GM15510 (cell line): ENCODE results near the gene SLC12A7.

ENCODE experiments used
- POLR2A ChIP-seq: IDR thresholded peaks from 3 replicates; pipeline ENCODE4 v1.6.1; 2011; ENCODE audit warnings: borderline replicate concordance; ENCODE audit not compliant: insufficient read length; ENCODE audit errors: extremely low read depth

Gene SLC12A7

DNA sequence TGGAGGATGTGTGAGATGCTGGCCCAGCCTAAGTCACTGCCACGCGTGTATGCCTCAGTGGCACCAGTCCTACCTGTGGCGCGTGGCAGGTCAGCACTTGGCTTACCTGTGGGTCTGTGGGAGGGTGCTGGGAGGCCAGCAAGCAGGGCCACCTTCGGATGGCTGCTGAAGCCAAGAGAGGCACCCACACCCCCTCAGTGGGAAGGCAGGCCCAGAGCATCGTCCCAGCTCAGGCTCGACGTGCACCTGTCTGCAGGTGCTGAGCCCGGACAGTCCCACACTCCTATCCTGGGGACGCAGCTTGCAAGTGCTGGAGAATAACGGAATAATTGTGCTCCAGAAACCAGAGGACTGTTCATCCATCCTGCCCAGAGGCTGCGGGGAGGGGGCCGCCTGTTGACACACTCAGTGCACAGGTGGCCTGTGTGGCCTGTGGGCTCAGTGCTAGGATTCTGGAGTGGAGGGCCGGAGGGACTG, 79.3 kb downstream of the SLC12A7 start:
- no peak for TF ChIP-seq POLR2A

DNA sequence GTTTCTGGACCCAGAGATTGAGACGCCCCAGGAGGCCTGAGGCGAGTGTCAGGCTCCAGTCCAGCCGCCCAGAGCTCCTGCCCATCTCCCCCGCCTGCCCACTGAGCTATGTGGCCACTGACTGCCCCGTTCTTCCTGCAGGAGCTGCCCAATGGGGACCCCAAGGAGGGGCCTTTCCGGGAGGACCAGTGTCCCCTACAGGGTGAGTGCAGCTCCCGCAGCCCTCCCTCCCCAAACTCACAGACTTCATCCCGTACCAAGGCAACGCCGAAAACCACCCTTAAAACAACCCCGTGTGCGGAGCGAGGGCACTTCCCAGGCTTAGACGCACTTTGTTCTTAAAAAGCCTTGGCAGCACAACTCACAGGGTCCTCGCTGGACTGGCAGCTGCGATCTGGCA, 79.9 kb downstream of the SLC12A7 start:
- no peak for TF ChIP-seq POLR2A

DNA sequence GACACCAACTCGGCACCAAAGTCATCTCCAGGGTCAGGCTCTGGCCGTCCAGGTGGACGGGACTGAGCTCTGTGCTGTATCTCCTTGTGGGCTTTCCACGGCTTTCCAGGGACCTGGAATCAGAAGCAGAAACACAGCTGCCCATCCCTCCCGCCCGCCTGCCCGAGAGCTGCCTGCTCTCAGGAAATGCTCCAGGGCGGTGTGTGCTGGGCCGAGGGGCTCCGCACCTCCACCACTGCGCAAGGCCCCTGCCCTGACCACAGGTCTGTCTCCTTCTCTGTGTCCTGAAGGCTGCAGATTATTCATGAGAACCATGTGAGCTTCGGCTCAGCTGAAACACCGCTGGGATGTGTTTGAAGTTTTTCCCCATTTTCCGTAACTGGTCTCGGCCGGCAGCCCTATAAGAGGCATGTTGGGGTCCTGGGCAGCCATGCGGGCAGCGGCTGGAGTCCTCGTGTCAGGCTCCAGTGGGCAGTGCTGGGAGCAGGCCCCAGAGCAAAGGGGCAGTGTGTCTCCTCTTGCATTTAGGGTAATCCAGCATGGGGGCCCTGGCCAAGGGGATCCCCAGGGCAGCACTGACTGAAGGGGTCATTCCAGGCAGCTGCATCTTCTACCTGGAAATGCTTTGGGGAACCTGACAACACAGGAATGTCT, 80.4 kb downstream of the SLC12A7 start:
- TF ChIP-seq POLR2A = no peak

DNA sequence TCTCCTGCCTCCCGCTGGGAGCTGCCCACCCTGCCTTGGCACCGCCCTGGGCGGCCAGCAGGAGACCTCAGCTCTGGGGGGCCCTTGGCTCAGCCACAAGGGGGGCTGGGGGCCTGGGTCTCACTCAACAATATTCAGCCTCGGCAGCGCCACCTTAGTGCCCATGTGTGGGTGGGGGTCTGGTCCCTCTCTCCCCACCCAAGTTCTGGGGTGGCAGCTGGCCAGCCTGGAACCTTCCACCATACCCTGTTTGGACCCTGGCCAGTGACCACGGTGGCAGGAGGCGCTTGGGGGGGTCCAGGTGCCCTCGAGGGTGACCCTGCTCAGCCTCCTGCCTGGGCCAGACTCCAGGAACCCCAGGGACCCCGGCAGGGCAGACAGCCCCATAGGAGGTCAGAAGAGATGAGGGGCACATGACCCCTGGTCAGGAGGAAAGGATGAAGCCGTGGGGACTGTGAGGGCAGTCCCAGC, 81.0 kb downstream of the SLC12A7 start:
- TF ChIP-seq POLR2A = no peak

DNA sequence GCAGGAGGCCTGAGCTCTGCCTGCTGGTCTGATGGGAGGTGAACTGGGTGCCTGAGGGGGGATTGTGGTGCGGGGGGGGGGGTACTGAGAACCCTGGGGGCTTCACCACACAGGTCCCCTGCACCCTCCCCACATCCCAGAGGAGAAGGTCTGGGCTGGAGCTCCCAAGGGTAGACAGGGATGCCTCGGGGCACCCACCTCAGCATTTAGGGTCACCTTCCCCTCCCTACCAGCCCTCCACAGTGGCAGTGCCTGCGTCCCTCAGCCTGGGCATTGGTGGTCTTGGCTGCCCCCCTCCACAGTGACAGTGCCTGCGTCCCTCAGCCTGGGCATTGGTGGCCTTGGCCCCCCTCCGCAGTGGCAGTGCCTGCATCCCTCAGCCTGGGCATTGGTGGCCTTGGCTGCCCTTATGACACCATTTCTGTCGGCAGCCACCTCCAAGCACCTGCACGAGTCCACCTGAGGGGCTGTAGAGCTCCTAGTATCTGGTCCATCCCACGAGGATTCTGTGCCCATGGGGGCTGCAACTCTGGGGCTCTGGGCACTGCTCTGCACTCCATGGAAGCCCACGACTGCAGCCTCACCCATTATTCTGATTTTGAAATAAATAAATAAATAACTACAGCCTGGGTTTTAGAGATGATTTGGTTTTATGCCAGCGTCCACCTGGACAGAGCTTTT, 81.8 kb downstream of the SLC12A7 start:
- no peak for TF ChIP-seq POLR2A

DNA sequence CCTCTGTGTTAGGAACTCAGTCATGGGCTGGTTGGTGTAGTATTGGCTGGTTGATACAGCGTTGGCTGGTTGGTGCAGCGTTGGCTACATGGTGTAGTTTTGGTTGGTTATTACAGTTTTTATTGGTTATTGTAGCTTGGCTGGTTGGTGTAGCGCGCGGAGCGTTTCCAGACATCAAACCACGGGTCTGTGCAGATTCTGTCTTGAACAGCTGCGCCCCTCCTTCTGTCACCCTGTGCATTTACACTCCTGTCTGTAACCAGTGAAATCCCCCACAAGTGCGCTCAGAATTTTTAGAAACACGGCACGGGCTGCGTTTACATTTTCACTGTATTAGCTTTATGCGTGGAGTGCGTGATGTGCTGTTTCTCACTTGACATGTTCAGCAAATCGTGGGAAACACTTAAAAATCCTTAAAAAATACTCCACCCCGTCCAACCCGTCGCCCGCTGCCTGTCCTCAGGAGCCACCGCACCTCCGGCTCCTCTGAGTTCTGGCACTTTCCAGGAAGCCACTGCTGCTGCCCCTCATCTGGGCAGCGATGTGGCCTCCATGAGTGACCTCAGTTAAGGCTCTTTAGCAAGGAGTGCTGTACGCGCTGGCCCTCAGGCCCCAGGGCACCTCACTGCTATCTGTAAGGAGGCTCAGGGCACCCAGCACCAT, 82.5 kb downstream of the SLC12A7 start:
- no peak for TF ChIP-seq POLR2A

DNA sequence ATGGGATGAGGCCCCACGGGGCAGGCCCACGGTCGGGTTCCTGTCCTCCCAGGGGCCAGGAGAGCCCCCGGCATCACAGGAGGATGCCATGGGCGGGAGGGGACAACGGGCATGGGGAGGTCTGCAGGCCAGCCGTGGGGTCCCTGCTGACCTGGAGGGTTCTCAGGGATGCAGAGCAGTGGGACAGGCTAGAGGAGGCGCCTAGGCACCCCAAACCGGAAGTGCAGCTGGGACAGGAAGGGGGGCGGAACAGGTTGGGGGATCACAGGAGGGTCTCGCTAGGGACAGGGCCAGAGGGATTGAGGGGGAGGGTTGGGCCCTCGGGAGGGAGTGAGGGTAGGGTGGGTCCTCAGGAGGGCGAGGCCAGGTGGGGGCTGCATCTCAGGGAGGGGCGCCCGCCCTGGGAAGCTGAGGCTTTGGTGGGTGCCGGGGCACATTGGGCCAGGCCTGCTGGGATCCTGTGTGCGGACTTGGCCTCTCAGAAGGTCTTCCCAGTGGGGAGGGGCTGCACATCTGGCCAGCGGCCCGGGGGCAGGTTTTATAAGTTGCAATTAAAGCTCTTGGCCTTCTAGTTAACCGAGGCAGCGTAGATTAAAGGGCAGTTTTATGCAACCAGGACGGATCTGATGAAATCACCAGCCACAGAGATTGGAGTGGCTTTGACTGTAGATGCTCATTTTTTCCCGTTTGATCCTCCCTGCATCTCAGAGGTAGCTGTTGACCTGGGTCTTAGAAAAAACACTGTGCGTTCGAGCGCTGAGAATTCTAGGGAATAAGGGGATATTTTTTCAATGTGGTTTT, 83.2 kb downstream of the SLC12A7 start:
- TF ChIP-seq POLR2A = no peak

DNA sequence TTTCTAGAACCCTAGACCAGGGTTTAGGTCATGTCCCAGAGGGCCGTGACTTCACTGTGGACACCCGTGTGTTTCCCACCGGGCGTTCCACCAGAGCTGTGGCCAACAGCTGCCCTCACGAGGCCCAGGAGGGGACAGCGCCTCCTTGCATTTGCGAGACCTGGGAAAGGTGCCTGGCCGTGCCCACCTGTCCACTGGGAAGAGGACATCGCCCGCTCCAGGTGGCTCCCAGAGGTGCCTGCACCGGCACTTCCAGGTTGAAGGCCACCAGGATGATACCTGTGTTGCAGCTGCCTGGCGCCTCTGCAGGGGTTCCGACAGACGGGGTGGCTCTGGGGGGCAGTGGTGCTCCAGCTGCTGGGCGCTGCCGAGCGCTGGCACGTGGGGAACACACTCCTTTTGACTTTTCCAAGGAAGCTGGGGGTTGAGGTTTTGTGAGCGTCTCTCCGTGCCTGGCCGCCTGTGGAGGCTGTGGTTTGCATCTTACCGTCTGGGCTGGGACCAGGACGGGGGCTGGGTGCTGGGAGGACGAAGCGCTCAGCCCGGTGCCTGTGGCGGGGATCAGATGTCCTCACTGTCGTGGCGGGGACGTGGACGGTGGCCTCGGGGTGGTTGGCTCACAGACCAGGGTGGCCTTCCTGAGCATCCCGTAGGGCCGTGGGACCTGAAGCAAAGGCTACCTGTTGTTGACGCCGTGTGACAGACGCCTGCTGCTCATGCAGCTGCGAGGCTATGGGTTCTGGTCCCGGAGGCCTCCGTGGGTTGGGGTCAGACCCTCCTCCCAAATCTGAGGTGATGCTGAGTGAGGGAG, 84.0 kb downstream of the SLC12A7 start:
- TF ChIP-seq POLR2A = no peak

DNA sequence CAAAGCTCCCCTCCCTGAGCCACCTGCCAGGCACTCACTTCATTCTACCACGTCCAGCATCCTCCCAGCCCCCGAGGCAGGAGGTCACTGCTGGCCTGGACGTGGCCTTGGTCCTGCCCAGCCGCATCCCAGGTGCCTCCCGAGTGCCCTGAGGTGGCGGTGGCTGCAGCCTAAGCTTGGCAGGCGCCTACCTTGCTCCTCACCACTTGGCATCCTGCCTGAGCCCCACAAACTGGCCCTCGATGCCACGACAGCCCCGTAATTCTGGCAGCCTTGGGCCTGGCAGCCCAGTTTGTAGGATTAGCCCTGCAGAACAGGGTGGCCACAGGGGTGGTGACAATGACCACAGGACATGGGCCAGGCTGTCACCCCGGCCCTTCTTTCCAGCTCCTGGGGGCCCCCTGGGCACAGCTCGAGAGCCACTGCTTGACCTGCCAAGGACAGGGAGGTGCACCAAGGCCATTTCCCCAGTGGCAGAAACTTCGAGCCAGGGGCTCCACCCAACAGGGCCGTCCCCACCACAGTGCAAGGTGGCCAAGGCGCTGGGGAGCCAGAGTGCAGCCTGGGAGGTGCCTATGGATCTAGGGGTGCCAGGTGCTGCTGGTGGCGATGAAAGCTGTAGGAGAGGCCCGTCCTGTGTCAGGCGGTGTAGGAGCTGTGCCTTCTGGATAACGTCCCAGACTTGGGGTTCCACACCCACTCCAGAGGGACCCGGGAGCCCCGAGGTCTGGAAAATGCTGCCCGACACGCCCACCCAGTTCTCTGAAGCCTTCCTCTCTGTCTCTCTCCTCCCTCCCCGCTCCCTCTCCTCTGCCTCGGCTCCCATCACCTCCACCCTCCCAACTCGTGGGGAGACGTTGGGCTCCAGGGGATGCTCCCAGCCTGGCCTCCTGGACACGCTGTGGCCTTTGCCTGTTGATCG, 84.9 kb downstream of the SLC12A7 start:
- no peak for TF ChIP-seq POLR2A

DNA sequence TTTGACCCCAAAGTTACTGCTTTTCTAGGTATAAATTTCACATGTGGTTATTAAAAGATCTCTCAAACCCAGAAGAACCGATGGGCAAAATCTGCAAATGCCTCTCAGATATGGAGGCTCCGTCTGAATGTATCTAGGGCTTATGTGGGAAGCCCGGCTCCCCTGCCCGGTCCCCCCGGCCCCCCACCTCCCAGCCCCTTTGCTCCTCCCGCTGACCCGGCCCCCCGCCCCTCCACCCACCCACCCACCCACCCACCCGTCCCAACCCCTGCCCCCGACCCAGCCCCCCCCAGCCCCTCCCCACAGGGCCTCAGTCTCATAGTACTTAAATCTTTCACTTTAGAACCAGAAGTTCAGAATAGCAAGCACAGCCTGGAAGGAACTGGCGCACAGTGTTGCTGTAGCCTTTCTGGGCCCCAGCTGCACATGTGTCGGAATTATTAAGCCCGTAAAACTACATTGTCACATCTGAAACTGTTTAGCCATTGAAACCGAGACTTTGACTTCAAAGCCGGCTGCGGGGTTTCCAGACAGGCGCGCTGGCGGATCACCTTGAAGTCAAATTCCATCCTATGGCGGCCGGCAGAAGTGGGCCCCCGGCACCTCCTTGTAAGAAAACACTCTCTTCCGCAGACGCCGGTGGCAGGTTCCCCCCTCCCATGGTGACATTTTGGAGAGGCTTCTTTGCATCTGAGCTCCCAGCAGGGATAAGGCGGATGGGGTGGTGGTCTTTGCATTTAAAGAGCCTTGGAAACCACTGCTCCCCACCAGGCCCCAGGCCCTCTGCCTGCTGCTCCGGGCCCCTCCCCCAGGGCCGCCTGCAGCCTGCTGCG, 90.5 kb downstream of the SLC12A7 start:
- TF ChIP-seq POLR2A = no peak

DNA sequence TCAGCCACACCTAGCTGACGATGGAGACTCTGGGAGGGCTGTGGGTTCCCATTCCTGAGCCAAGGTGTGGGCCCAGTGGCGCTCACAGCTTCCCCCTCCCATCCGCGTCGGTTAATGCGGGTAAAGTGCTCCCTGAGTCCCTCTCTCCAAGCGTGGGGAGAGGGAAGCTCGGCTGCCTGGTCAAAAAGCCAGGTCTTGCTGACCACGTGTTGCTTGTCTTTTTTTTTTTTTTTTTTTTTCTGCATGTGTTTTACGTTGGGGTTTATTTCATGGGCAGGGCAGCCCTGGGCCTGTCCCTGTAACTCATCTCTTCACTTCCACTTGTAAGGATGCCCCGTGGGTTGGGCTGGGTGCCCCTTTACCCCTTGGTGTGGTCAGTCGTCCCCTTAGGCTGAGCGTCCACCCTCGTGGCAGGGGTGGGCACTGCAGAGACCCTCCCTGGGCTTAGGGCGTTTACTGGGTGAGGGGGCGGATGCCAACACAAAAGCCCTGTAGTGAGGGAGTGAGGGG, 91.4 kb downstream of the SLC12A7 start:
- TF ChIP-seq POLR2A = no peak
